ENCODE results near the gene IRAG1.

IRAG1 gene

GRCh38 chr11:10645212-10645795 is 48.3 kb downstream of the IRAG1 start:
- H3K4me3 ChIP-seq (ENCODE audit: extremely low read depth, insufficient read depth, low read length, poor library complexity, severe bottlenecking) = no peak overlapping the region
- WGBS, 2 experiments (ENCODE audit: insufficient coverage in 2 of 2) = 94 to 100% methylated on average over 5 to 6 of the region's 6 CpGs
- peaks cover 7% of the 10 kb centered on the region for H3K4me1 ChIP-seq (ENCODE audit: control insufficient read depth, insufficient read depth, low read length, poor library complexity, severe bottlenecking)
- H3K27ac ChIP-seq (ENCODE audit: low read depth, low read length, severe bottlenecking) = no peak overlapping the region
- H3K36me3 ChIP-seq (ENCODE audit: control insufficient read depth, insufficient read depth, low read length) = no peaks in the 10 kb centered on the region
- no peaks in the 10 kb centered on the region for H3K9me3 ChIP-seq (ENCODE audit: control insufficient read depth, low read length)

Measured in mesodermal cell (in vitro differentiated cells).